HFF-Myc (cell line): ENCODE results near the gene SGPL1.

Experiments used
- DNase-seq: peaks from one replicate; pipeline ENCODE4 v3.0.0-alpha.2; 2011; ENCODE audit warnings: low read depth; ENCODE audit errors: extremely low read depth
- H3K4me3 ChIP-seq: replicated peaks from 2 replicates; pipeline ENCODE4 v1.5.1; 2011; ENCODE audit warnings: low read depth, mild to moderate bottlenecking, control low read depth, low read length
- TF ChIP-seq, protein P1 (sequence below): IDR thresholded peaks from 2 replicates; pipeline ENCODE4 v1.5.1; 2012; ENCODE audit warnings: mild to moderate bottlenecking, low read depth, low read length, control low read depth; ENCODE audit errors: missing control alignments

The SGPL1 gene

GRCh38 chr10:70849582-70850016 lies 33.9 kb downstream of the SGPL1 start:
- TF ChIP-seq, protein P1, sequence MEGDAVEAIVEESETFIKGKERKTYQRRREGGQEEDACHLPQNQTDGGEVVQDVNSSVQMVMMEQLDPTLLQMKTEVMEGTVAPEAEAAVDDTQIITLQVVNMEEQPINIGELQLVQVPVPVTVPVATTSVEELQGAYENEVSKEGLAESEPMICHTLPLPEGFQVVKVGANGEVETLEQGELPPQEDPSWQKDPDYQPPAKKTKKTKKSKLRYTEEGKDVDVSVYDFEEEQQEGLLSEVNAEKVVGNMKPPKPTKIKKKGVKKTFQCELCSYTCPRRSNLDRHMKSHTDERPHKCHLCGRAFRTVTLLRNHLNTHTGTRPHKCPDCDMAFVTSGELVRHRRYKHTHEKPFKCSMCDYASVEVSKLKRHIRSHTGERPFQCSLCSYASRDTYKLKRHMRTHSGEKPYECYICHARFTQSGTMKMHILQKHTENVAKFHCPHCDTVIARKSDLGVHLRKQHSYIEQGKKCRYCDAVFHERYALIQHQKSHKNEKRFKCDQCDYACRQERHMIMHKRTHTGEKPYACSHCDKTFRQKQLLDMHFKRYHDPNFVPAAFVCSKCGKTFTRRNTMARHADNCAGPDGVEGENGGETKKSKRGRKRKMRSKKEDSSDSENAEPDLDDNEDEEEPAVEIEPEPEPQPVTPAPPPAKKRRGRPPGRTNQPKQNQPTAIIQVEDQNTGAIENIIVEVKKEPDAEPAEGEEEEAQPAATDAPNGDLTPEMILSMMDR: no peak
- DNase-seq: peak; percentile 56
- H3K4me3 ChIP-seq: no peak overlapping the region

- no peak for DNase-seq
- no peak overlapping the region for H3K4me3 ChIP-seq
- TF ChIP-seq, protein P1: no peak
These were observed 34.3 kb downstream of the SGPL1 start for GRCh38 chr10:70850097-70850496.

GRCh38 chr10:70851597-70852475 lies 36.1 kb downstream of the SGPL1 start:
- no peak for DNase-seq
- TF ChIP-seq, protein P1: no peak
- H3K4me3 ChIP-seq: no peak overlapping the region

DNA sequence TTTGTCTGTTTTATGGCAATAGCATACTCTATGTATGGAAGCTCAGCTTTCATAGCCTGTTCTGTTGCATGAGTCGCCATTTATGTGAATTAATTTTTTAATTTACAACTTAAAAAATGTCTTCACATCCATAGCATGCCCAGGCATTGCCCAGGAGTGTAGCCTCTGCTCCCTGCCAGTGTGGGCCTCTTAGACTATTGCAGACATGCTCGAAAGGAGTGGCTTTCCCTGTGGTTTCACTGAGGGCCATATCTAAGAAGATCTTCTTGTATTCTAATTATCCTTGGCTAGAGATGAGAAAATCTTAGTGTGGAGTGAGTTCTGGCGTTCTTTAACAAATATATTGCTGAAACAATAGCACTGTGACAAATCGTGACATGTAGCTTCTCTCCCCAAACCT lies 37.3 kb downstream of the SGPL1 start:
- H3K4me3 ChIP-seq: no peak overlapping the region
- TF ChIP-seq, protein P1: no peak
- DNase-seq: no peak

DNA sequence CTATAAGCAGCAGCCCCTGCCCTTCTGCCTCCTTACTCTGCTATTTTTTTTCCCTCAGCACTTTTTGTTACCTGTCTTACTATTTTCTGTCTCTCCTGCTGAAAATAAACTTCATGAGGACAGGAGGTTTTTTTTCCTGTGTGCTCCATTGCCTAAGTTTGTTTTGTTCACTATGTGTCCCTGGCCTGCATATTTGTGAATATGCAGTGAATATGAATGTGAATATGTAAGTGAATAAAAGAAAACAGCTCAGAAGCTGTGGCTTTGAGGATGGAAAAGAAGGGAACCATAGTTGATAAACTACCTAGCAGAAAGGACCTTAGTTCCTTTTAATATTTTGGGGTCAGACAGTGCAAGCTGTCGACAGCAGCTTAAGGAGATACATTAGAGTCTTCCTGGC lies 37.7 kb downstream of the SGPL1 start:
- H3K4me3 ChIP-seq: no peak overlapping the region
- DNase-seq: no peak
- TF ChIP-seq, protein P1: no peak

GRCh38 chr10:70856454-70856853 lies 40.7 kb downstream of the SGPL1 start:
- H3K4me3 ChIP-seq: no peak overlapping the region
- TF ChIP-seq, protein P1: no peak
- no peak for DNase-seq
